ENCODE results near the gene P2RX4. TPM values are rescaled to one million over a fixed set of nuclear protein-coding genes. Genes with fewer than 3 reads are reported as not detected.

The P2RX4 gene
- total and polyA plus RNA-seq, 2 of the 8 experiments (the other 6 are each of a cell fraction or from before 2014, with no cell fraction given), result 9.5 to 12.2 TPM

GRCh38 chr12:121186826-121187225, 23.1 kb upstream of the P2RX4 start (continued):
- no peak for TF ChIP-seq ATF2 (IDR thresholded peaks at IDR 0.05; ENCODE audit: low read length)
